Measurements from ENCODE around the gene SPANXA1.
"Not testable (repeated sequence)": the region's sequence is repeated elsewhere in the genome, so short reads cannot be mapped to it uniquely, and the experiment has no call there.

Gene SPANXA1, protein sequence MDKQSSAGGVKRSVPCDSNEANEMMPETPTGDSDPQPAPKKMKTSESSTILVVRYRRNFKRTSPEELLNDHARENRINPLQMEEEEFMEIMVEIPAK

DNA sequence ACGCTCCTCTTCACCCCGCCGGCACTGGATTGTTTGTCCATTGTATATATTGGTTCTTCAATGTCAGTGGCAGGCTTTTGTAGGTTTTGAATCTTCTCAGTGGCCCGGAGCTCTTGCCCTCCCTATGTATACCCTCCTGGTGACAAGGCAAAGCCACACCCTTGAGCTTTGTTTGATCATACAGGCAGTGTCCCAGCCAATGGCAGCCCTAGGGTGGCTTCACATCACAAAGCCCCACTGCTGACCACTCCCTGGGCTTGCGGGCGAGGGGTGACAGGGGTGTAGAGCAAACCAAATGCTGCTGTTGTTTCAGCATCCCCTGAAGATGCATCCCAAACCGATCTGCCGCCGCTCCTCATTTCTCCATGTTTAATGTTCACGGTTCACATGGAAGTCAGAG, at the start of gene SPANXA1:
Gene SPANXA1 (minus strand): TSS at position 101 of the 400 bp plus-strand sequence. CDS start 60 bp downstream, at position 41.
- not testable (repeated sequence) for TF ChIP-seq GATA2, GATA3 (IDR thresholded peaks at IDR 0.05; ENCODE audit: low read depth, low read length)

GRCh38 chrX:141632124-141632523, 47.6 kb upstream of the SPANXA1 start:
- TF ChIP-seq GATA3 (IDR thresholded peaks at IDR 0.05; ENCODE audit: low read depth, low read length) (no peak), GATA2 (IDR thresholded peaks at IDR 0.05; ENCODE audit: low read depth, low read length) (no peak)

DNA sequence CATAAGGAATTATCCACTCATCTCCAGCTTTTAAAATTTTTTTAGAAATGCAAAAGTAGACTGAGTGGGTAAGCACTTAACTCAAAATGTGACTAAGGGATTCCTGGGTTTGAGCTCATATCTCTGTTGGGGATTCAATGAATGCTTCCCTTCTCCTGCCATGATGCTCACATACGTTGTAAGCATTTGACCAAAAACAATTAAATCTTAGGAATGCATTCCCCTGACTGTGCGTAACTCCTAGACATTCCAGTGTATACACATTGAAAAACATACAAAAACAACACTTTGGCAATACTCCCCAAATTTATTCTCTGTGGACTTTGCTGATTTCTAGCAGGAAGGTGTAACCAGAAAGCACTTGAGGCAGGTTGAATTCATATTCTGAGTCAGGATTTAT, 34.8 kb upstream of the SPANXA1 start:
- TF ChIP-seq GATA3 (IDR thresholded peaks at IDR 0.05; ENCODE audit: low read depth, low read length) (no peak), GATA2 (IDR thresholded peaks at IDR 0.05; ENCODE audit: low read depth, low read length) (no peak)

DNA sequence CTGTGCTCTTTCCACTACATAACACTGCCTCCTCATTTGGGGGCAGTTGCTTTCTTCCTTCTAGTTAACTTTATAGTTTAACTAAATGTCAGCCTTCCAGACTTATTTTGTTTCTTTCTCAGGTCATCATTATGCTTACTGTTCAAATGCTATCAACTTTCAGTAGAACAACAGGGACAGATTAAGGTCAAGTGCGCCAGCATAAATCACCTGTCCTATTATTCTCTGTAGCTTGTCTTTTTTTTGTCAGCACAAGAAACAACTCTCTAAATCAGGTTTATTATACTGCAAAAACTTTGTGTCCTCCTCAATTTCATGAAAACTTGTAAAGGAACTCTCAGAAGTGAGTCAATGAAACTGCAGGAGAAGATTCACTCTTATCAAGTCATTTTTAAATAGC, 24.6 kb upstream of the SPANXA1 start:
- no peak for TF ChIP-seq GATA2 (IDR thresholded peaks at IDR 0.05; ENCODE audit: low read depth, low read length)
- TF ChIP-seq GATA3 (IDR thresholded peaks at IDR 0.05; ENCODE audit: low read depth, low read length) = no peak

GRCh38 chrX:141589408-141589807, 4.9 kb upstream of the SPANXA1 start, which contains the start of gene SPANXA2:
TSS of gene SPANXA2 (plus strand) at chrX:141589708. CDS start at chrX:141589768, 60 bp downstream.
- TF ChIP-seq GATA2, GATA3 (IDR thresholded peaks at IDR 0.05; ENCODE audit: low read depth, low read length): not testable (repeated sequence)

Data from SH-SY5Y (cell line).